HG02763 (cell line): ENCODE measurements around the gene MGMT.

ENCODE experiments used
- ATAC-seq: cut with Tn5 transposase; IDR thresholded peaks from one replicate; pipeline ENCODE4 v1.9.1; 2021; ENCODE audit warnings: mild to moderate bottlenecking, moderate library complexity; ENCODE audit not compliant: unreplicated experiment

The MGMT gene

GRCh38 chr10:129725011-129725410 lies 258.0 kb downstream of the MGMT start:
- ATAC-seq, result no peak

GRCh38 chr10:129725482-129725881 lies 258.4 kb downstream of the MGMT start:
- no peak for ATAC-seq

- no peak for ATAC-seq
These were observed 259.0 kb downstream of the MGMT start for GRCh38 chr10:129725890-129726631.

- ATAC-seq, result no peak
These were observed 260.0 kb downstream of the MGMT start for GRCh38 chr10:129727071-129727470.

GRCh38 chr10:129727495-129727894 lies 260.5 kb downstream of the MGMT start:
- ATAC-seq, result no peak

GRCh38 chr10:129728246-129728820 lies 261.3 kb downstream of the MGMT start:
- no peak for ATAC-seq

GRCh38 chr10:129728905-129729795 lies 262.1 kb downstream of the MGMT start:
- no peak for ATAC-seq

- no peak for ATAC-seq
These were observed 263.4 kb downstream of the MGMT start for GRCh38 chr10:129730272-129730992.

- no peak for ATAC-seq
These were observed 263.9 kb downstream of the MGMT start for GRCh38 chr10:129730993-129731325.

GRCh38 chr10:129740532-129741279 lies 273.7 kb downstream of the MGMT start:
- no peak for ATAC-seq

GRCh38 chr10:129741280-129741977 lies 274.4 kb downstream of the MGMT start:
- no peak for ATAC-seq

GRCh38 chr10:129741978-129742741 lies 275.1 kb downstream of the MGMT start:
- ATAC-seq, result no peak

GRCh38 chr10:129742742-129743550 lies 275.9 kb downstream of the MGMT start:
- no peak for ATAC-seq

GRCh38 chr10:129743738-129744133 lies 276.7 kb downstream of the MGMT start:
- no peak for ATAC-seq

GRCh38 chr10:129744134-129745111 lies 277.4 kb downstream of the MGMT start:
- ATAC-seq, result no peak

GRCh38 chr10:129745186-129745750 lies 278.2 kb downstream of the MGMT start:
- ATAC-seq, result no peak
